OCI-LY3 (cell line): Measurements from ENCODE around the gene NPC2.

Experiments used
- H2AFZ ChIP-seq: fragments of 200-600, 300-600 bp; shearing (Covaris generic); 2 replicates; pipeline ENCODE4 v1.6.0; 2014; ENCODE audit warnings: antibody characterized with exemption, low read depth, low read length
- H3K27ac ChIP-seq: fragments of 200-600, 300-600 bp; sonication (generic); 2 replicates; pipeline ENCODE4 v1.5.1; 2014; ENCODE audit warnings: mild to moderate bottlenecking, low read length, moderate library complexity, mixed read lengths
- H3K27me3 ChIP-seq: fragments of 200-600, 300-600 bp; sonication (generic); 2 replicates; pipeline ENCODE4 v1.6.1; 2014; ENCODE audit warnings: low read depth, low read length, mixed read lengths
- H3K36me3 ChIP-seq: fragments of 200-600, 300-600 bp; sonication (generic); replicated peaks from 2 replicates; pipeline ENCODE3; 2014; ENCODE audit warnings: low read depth, low read length, mixed read lengths
- H3K4me1 ChIP-seq: fragments of 300-600, 200-600 bp; sonication (generic); 2 replicates; pipeline ENCODE4 v1.6.1; 2014; ENCODE audit warnings: low read length, mixed read lengths
- H3K4me2 ChIP-seq: fragments of 200-600, 300-600 bp; sonication (generic); 2 replicates; pipeline ENCODE4 v1.6.1; 2014; ENCODE audit warnings: low read length, mixed read lengths
- H3K4me3 ChIP-seq: fragments of 300-600, 200-600 bp; sonication (generic); 2 replicates; pipeline ENCODE4 v1.5.1; 2014; ENCODE audit warnings: antibody characterized with exemption, mild to moderate bottlenecking, low read length, moderate library complexity
- H3K79me2 ChIP-seq: fragments of 300-600, 200-600 bp; shearing (Covaris generic); 2 replicates; pipeline ENCODE4 v1.6.1; 2014; ENCODE audit warnings: mild to moderate bottlenecking, low read length, mixed read lengths
- H3K9ac ChIP-seq: fragments of 300-600, 200-600 bp; shearing (Covaris generic); 2 replicates; pipeline ENCODE4 v1.6.0; 2014; ENCODE audit warnings: mild to moderate bottlenecking, low read length, moderate library complexity
- H3K9me3 ChIP-seq: fragments of 200-600, 300-600 bp; shearing (Covaris generic); 2 replicates; pipeline ENCODE4 v1.6.1; 2014; ENCODE audit warnings: low read length, mixed read lengths; ENCODE audit not compliant: insufficient read depth
- H4K20me1 ChIP-seq: fragments of 200-600, 300-600 bp; sonication (generic); 2 replicates; pipeline ENCODE4 v1.6.1; 2016; ENCODE audit warnings: low read length, mixed read lengths; ENCODE audit not compliant: insufficient read depth
- EZH2phosphoT487 ChIP-seq: fragments of 200-600 bp; shearing (Covaris generic); IDR thresholded peaks from 2 replicates; pipeline ENCODE4 v1.6.1; 2018; ENCODE audit warnings: antibody characterized with exemption, mixed run types, low read depth
- TF ChIP-seq, protein P1 (sequence below): fragments of 200-600, 300-600 bp; sonication (generic); IDR thresholded peaks from 2 replicates; pipeline ENCODE4 v1.5.1; 2014; ENCODE audit warnings: antibody characterized with exemption, low read length, low read depth

NPC2 gene

DNA sequence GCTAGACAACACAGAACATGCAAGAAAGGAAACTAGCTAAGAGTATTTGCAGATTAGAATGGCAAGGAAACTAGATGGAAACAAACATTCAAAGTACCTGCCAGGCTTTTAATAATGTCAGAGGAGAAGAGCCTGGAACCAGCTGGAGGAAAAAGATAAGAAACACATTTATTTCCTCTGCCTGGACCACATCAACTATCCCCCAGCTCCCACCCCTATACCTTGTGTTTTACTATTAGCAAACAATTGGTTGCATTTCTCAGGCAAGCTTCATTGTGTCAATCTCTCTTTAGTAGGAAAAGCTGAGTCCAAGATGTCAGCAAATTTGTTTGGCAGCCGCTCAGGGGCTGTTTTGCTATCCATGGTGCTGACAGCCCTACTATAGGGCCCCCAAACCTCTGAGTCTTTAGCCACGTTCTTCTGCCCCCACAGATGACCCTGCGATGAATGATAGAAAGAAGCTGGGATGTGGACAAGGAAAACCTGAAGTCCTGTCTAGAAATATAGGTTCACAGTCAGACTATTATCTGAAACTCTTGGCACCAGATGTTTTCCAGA lies 55.5 kb downstream of the NPC2 start:
- H3K27me3 ChIP-seq: peaks cover 26% of the 10 kb centered on the region
- H3K36me3 ChIP-seq: no peaks in the 10 kb centered on the region
- no peak overlapping the region for H3K9ac ChIP-seq
- no peaks in the 10 kb centered on the region for H4K20me1 ChIP-seq
- no peaks in the 10 kb centered on the region for H3K79me2 ChIP-seq
- H3K4me2 ChIP-seq: no peak overlapping the region
- no peaks in the 10 kb centered on the region for H3K4me1 ChIP-seq
- TF ChIP-seq, protein P1, sequence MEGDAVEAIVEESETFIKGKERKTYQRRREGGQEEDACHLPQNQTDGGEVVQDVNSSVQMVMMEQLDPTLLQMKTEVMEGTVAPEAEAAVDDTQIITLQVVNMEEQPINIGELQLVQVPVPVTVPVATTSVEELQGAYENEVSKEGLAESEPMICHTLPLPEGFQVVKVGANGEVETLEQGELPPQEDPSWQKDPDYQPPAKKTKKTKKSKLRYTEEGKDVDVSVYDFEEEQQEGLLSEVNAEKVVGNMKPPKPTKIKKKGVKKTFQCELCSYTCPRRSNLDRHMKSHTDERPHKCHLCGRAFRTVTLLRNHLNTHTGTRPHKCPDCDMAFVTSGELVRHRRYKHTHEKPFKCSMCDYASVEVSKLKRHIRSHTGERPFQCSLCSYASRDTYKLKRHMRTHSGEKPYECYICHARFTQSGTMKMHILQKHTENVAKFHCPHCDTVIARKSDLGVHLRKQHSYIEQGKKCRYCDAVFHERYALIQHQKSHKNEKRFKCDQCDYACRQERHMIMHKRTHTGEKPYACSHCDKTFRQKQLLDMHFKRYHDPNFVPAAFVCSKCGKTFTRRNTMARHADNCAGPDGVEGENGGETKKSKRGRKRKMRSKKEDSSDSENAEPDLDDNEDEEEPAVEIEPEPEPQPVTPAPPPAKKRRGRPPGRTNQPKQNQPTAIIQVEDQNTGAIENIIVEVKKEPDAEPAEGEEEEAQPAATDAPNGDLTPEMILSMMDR: no peak
- no peak for TF ChIP-seq EZH2phosphoT487
- no peak overlapping the region for H3K4me3 ChIP-seq
- H3K9me3 ChIP-seq: no peaks in the 10 kb centered on the region
- H3K27ac ChIP-seq: no peak overlapping the region
- H2AFZ ChIP-seq: no peak overlapping the region

DNA sequence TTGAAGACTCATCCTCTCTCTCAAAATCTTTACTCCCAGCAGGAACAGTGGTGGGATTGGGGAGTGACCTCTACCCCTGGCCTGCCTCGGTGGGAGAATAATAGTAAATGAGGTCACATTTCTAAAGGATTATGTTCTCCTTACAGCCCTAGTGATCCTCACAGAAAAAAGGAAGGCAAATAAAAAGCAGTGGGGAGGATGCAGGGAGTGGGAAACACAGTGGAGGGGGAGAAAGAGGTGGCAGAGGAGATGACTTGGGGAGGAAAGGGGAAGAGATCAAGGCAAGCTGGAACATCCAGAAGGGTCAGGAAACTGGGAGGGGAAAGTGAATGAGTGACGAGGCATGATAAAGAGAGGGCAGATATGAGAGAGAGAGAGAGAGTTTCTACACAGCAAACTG lies 58.8 kb downstream of the NPC2 start:
- TF ChIP-seq, protein P1: no peak
- TF ChIP-seq EZH2phosphoT487: no peak
- Histone ChIP-seq H3K4me2 (no peak overlapping the region), H3K9me3 (no peaks in the 10 kb centered on the region)

DNA sequence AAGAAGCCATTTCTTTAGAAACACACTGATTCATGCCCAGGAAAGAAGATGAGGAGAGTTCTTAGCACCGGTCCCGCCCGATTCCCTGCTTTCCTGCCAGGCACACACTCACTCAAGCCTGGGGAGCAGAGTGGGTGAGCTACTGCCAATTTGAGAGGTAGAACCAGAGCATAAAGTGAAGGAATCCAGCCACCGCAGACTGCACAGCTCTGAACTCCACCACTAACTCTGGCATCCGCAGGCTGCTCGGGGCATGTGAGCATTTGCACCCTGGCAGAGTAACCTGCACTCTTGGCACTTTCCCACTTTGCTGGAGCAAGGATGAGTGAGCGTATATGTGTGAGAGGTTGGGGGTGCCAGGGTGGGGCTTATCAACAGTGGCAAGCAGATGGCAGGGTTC lies 63.1 kb downstream of the NPC2 start:
- H2AFZ ChIP-seq: no peak overlapping the region
- H3K9me3 ChIP-seq: no peaks in the 10 kb centered on the region
- no peaks in the 10 kb centered on the region for H3K36me3 ChIP-seq
- H3K79me2 ChIP-seq: no peaks in the 10 kb centered on the region
- no peak overlapping the region for H3K27ac ChIP-seq
- H3K4me2 ChIP-seq: no peak overlapping the region
- H3K4me1 ChIP-seq: peaks cover 11% of the 10 kb centered on the region
- no peaks in the 10 kb centered on the region; the same call in 1 of the 2 replicates for H4K20me1 ChIP-seq
- H3K4me3 ChIP-seq: no peak overlapping the region
- H3K9ac ChIP-seq: no peak overlapping the region
- TF ChIP-seq, protein P1: no peak
- TF ChIP-seq EZH2phosphoT487: no peak
- peaks cover 19% of the 10 kb centered on the region for H3K27me3 ChIP-seq

More for the DNA sequence above, 58.8 kb downstream of the NPC2 start:
- Histone ChIP-seq H4K20me1 (no peaks in the 10 kb centered on the region; the same call in 1 of the 2 replicates), H3K27me3 (peaks cover 27% of the 10 kb centered on the region), H3K4me1 (peaks cover 5% of the 10 kb centered on the region), H2AFZ (no peak overlapping the region), H3K79me2 (no peaks in the 10 kb centered on the region), H3K36me3 (no peaks in the 10 kb centered on the region), H3K9ac (no peak overlapping the region), H3K4me3 (no peak overlapping the region), H3K27ac (no peak overlapping the region)
